ENCODE data around the gene C13orf46.

C13orf46 gene

GRCh38 chr13:113950451-113951245 is 23.2 kb downstream of the C13orf46 start:
- peaks cover 3% of the 10 kb centered on the region for H3K4me1 ChIP-seq (ENCODE audit: control insufficient read depth, insufficient read depth, low read length)
- no peaks in the 10 kb centered on the region for H3K36me3 ChIP-seq (ENCODE audit: control insufficient read depth, insufficient read depth, low read length)
- H3K27me3 ChIP-seq (ENCODE audit: control insufficient read depth, insufficient read depth, low read length) = no peaks in the 10 kb centered on the region
- no peak overlapping the region for H3K27ac ChIP-seq (ENCODE audit: low read depth, low read length)
- no peak overlapping the region for H3K4me3 ChIP-seq (ENCODE audit: low read length)
- no peak overlapping the region for H3K9ac ChIP-seq (ENCODE audit: low read length)

DNA sequence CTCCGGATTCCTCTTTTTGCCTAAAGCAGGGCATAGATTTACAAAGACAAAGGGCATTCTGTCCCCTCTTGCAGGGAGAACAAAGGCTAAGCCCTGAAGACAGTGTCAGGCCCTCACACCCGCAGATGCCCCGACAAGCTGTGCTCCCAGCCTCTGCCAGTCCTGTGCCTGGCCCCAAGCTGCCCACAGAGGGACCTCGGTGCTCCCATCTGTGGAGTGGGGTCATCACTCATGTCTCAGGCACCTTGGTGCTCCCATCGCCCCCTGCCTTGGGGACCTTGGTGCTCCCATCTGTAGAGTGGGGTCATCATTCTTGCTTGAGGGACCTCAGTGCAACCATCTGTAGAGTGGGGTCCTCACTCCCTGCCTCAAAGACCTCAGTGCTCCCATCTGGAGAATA is 24.3 kb downstream of the C13orf46 start:
- H3K9ac ChIP-seq (ENCODE audit: low read length) = no peak overlapping the region
- no peak overlapping the region for H3K27ac ChIP-seq (ENCODE audit: low read depth, low read length)
- H3K4me3 ChIP-seq (ENCODE audit: low read length) = no peak overlapping the region
- H3K27me3 ChIP-seq (ENCODE audit: control insufficient read depth, insufficient read depth, low read length) = no peaks in the 10 kb centered on the region
- no peaks in the 10 kb centered on the region for H3K36me3 ChIP-seq (ENCODE audit: control insufficient read depth, insufficient read depth, low read length)
- H3K4me1 ChIP-seq (ENCODE audit: control insufficient read depth, insufficient read depth, low read length) = peaks cover 3% of the 10 kb centered on the region

DNA sequence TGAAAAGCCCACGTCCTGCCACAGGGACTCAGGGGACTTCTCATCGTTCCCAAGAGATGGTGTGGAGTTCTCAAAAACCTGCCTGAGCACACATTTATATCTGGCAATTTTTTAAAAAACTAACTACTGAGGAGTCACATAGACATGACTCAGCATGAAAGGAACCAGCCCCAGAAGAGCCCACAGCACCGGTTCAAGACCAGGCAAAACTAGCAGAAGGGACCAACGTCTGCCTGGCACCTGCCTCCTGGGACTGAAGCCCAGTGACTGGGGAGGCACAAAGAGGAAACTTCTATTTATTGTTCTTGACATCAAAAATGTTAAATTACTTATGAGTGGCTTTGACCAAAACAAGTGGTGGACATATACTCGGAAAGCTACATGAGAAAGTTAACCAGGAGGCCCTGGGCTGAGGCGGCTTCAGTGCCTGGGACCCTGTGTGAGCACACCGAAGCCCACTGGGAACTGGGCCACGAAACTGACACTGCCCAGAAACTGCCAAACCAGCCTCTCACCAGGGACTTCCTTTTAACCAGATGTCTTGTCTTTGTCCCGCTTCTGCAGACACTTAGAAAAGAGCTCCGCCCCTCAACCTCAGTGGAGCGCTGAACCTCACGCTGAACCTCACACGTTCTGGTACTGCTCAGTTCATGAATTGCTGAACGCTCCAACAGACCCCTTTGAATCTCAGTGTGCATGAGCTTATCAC is 25.7 kb downstream of the C13orf46 start:
- H3K9ac ChIP-seq (ENCODE audit: low read length) = no peak overlapping the region
- H3K27me3 ChIP-seq (ENCODE audit: control insufficient read depth, insufficient read depth, low read length) = no peaks in the 10 kb centered on the region
- peaks cover 3% of the 10 kb centered on the region for H3K4me1 ChIP-seq (ENCODE audit: control insufficient read depth, insufficient read depth, low read length)
- no peak overlapping the region for H3K27ac ChIP-seq (ENCODE audit: low read depth, low read length)
- no peaks in the 10 kb centered on the region for H3K36me3 ChIP-seq (ENCODE audit: control insufficient read depth, insufficient read depth, low read length)
- H3K4me3 ChIP-seq (ENCODE audit: low read length) = no peak overlapping the region

DNA sequence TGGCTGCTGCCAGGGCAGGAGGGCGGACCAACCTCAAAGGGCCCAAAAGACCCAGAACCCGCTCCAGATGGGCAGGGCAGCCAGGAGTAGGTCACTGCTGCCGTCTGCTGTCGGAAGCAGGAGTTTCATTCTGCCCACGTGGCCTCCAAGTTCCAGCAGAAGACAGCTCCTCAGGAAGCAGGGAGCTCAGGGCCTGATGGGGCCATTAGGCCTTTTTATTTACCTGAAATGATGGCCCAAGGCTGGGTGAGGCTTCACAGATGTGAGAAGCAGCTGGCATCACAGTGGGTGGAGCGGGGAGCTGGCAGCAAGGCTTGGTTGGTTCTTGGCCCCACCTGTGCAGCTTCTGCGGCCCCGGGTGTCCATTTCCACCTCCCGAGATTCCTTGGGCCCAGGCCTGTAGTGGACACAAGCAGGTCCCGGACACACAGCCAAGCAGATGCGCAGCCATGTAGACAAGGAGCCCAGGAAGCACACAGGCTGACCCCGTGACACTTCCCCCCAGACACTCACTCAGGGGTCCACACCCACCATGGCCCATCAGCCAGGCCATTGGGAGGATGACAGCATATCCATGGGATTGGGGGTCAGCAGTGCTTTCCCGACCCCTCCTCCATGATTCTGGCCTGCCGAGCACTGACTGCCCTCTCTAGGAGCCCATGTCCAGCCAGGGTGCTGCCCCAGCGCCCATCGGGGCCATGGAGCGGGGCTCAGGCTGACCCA is 26.4 kb downstream of the C13orf46 start:
- Histone ChIP-seq H3K9ac (ENCODE audit: low read length) (no peak overlapping the region), H3K36me3 (ENCODE audit: control insufficient read depth, insufficient read depth, low read length) (no peaks in the 10 kb centered on the region), H3K27ac (ENCODE audit: low read depth, low read length) (no peak overlapping the region), H3K4me3 (ENCODE audit: low read length) (no peak overlapping the region), H3K4me1 (ENCODE audit: control insufficient read depth, insufficient read depth, low read length) (peaks cover 3% of the 10 kb centered on the region), H3K27me3 (ENCODE audit: control insufficient read depth, insufficient read depth, low read length) (no peaks in the 10 kb centered on the region)

GRCh38 chr13:113946409-113947181 is 27.3 kb downstream of the C13orf46 start:
- Histone ChIP-seq H3K36me3 (ENCODE audit: control insufficient read depth, insufficient read depth, low read length) (no peaks in the 10 kb centered on the region), H3K9ac (ENCODE audit: low read length) (no peak overlapping the region), H3K4me3 (ENCODE audit: low read length) (no peak overlapping the region), H3K27me3 (ENCODE audit: control insufficient read depth, insufficient read depth, low read length) (no peaks in the 10 kb centered on the region), H3K4me1 (ENCODE audit: control insufficient read depth, insufficient read depth, low read length) (peaks cover 3% of the 10 kb centered on the region), H3K27ac (ENCODE audit: low read depth, low read length) (no peak overlapping the region)

DNA sequence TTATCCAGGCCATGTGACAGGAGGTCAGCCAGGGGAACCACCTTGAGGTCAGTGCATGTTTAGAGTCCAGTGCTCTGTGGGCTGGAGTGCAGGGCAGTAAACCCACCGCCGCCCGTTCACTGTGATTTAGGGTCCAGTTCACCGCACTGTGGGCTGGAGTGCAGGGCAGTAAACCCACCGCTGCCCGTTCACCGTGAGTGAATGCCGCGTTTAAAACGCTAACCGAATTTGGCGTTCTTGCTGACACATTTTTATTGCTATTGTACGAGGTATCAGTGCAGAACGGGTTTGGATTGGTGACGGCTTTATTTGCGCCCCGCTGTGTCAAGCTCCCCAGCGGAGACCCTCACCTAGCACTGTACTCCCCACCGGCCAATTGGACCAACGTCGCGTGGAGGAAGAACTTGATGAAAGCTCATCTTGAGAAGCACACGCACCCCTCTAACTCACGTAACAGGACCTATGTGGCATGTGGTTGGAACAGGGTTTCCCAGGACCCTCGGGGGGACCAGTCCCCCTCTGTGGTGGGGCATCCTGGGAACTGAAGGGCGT is 27.9 kb downstream of the C13orf46 start:
- H3K4me1 ChIP-seq (ENCODE audit: control insufficient read depth, insufficient read depth, low read length) = peaks cover 2% of the 10 kb centered on the region
- H3K36me3 ChIP-seq (ENCODE audit: control insufficient read depth, insufficient read depth, low read length) = no peaks in the 10 kb centered on the region
- no peaks in the 10 kb centered on the region for H3K27me3 ChIP-seq (ENCODE audit: control insufficient read depth, insufficient read depth, low read length)
- H3K27ac ChIP-seq (ENCODE audit: low read depth, low read length) = no peak overlapping the region
- H3K4me3 ChIP-seq (ENCODE audit: low read length) = no peak overlapping the region
- no peak overlapping the region for H3K9ac ChIP-seq (ENCODE audit: low read length)

DNA sequence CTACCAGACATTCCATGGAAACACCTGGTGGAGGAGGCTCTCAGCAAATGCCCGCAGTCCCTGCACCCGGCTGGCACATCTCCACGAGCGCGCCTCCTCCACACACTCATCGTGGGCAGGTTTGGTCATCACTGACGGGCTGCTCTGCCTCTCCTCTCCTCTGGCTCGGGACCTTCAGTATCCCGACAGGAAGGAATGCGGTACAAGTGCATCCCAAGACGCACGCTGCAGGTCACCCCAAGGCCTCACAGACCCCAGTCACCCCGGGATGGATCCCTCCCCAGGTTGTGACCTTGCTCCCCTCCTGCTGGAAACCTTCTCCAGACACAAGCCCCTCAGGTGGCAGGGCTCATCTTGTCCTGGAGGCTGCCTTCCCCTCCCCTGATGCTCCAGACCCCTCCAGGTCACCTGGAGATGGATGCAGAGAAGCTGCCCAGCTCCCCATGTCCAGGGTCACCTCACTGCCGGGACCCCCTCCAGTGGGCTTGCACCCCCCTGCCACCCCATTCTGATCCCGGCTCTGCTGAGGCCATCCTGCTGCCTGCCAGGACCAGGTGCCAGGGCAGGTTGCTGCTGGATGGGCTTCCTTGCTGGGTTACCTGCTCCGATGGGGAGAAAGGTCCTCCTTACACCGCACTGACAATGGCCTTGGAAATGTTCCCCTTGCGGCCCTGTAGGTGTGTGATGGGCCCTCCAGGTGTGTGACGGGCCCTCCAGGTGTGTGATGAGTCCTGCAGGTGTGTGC is 29.9 kb downstream of the C13orf46 start:
- H3K27ac ChIP-seq (ENCODE audit: low read depth, low read length) = no peak overlapping the region
- H3K9ac ChIP-seq (ENCODE audit: low read length) = no peak overlapping the region
- no peaks in the 10 kb centered on the region for H3K4me1 ChIP-seq (ENCODE audit: control insufficient read depth, insufficient read depth, low read length)
- H3K4me3 ChIP-seq (ENCODE audit: low read length) = no peak overlapping the region
- H3K27me3 ChIP-seq (ENCODE audit: control insufficient read depth, insufficient read depth, low read length) = peaks cover 8% of the 10 kb centered on the region
- no peaks in the 10 kb centered on the region for H3K36me3 ChIP-seq (ENCODE audit: control insufficient read depth, insufficient read depth, low read length)

DNA sequence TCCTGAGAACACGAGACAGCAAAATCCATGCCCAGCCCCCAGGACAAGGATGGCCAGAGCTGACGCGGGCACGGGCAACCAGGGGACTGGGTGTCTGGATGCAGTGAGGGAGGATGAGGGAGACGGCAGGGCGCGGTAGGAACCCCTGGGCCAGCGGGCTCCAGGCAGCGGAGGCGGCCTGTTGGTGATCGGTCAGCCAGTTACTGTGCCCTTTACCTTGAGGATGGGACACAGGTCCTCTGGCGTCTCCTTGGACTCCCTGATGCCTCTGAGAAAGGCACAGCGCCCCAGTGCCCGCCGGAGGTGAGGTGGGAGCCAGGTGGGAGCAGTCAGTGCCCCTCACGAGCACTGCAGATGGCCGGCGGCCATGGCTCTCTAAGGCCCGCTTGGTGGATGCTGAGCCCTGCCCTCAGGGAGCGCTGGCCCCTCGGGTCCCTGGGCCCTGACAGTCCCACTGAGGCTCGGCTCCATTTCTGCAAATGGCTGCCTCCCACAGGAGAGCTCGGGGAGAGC is 31.2 kb downstream of the C13orf46 start:
- no peak overlapping the region for H3K9ac ChIP-seq (ENCODE audit: low read length)
- no peak overlapping the region for H3K4me3 ChIP-seq (ENCODE audit: low read length)
- no peak overlapping the region for H3K27ac ChIP-seq (ENCODE audit: low read depth, low read length)
- H3K27me3 ChIP-seq (ENCODE audit: control insufficient read depth, insufficient read depth, low read length) = peaks cover 15% of the 10 kb centered on the region
- no peaks in the 10 kb centered on the region for H3K4me1 ChIP-seq (ENCODE audit: control insufficient read depth, insufficient read depth, low read length)
- H3K36me3 ChIP-seq (ENCODE audit: control insufficient read depth, insufficient read depth, low read length) = no peaks in the 10 kb centered on the region

DNA sequence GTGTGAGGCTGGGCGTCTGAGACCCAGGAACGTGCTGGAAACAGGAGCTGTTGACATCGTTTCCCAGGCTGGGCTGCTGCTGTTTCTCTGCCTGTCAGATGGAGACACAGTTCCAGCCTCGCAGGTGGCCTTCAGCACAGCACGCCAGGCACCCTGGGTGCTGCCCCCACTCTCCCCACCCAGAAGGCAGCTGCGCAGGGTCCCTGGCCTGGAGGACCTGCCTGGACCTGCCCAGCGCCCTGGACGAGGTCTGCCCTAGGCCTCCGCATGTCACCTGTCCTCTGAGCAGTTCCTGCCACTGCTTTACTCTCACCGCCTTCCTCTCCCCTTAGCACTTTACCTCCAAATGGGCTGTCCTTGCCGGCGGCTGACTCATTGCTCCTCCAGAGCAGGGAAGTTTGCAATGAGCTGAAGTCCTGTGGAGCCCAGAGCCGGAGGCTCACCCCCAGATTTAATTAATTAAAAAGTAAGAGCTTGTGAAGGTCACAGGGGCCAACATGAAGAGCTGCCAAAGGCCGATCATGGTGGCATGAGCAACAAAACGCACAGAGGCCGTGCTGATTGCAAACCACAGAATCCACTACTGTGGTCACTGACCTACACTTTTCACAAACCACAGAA is 32.2 kb downstream of the C13orf46 start:
- H3K4me1 ChIP-seq (ENCODE audit: control insufficient read depth, insufficient read depth, low read length) = no peaks in the 10 kb centered on the region
- peaks cover 15% of the 10 kb centered on the region for H3K27me3 ChIP-seq (ENCODE audit: control insufficient read depth, insufficient read depth, low read length)
- no peak overlapping the region for H3K27ac ChIP-seq (ENCODE audit: low read depth, low read length)
- H3K4me3 ChIP-seq (ENCODE audit: low read length) = no peak overlapping the region
- no peak overlapping the region for H3K9ac ChIP-seq (ENCODE audit: low read length)
- no peaks in the 10 kb centered on the region for H3K36me3 ChIP-seq (ENCODE audit: control insufficient read depth, insufficient read depth, low read length)

DNA sequence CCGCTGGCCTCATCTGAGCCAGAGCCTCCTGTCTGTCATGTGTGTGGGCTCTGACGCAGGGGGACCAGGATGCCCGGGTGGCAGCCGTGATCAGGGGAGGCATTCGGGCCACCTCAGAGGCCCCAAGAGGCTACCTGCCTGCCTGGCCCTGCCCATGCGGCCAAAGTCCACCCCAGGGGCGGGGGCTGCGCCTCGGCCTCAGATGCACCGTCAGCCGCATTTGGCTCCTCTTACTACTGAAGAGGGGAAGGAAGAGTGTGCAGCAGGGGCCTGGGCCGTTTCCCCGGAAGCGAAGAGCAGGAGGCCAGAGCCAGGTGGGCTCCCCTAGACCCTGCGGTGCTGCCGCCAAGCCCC is 34.0 kb downstream of the C13orf46 start:
- Histone ChIP-seq H3K27me3 (ENCODE audit: control insufficient read depth, insufficient read depth, low read length) (peaks cover 15% of the 10 kb centered on the region), H3K4me1 (ENCODE audit: control insufficient read depth, insufficient read depth, low read length) (no peaks in the 10 kb centered on the region), H3K9ac (ENCODE audit: low read length) (no peak overlapping the region), H3K27ac (ENCODE audit: low read depth, low read length) (no peak overlapping the region), H3K36me3 (ENCODE audit: control insufficient read depth, insufficient read depth, low read length) (no peaks in the 10 kb centered on the region), H3K4me3 (ENCODE audit: low read length) (no peak overlapping the region)
